ENCODE results near the gene CD209.

Gene CD209

DNA sequence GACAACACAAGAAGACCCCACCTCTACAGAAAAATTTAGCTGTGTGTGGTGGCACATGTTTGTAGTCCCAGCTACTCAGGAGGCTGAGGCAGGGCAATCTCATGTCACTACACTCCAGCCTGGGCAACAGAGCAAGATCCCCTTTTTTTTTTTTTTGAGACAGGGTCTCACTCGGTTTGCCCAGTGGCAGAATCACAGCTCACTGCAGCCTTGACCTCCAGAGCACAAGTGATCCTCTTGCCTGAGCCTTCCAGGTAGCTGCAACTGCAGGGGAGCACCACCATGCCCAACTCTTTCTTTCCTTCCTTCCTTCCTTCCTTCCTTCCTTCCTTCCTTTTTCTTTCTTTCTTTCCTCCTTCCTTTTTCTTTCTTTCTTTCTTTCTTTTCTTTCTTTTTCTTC is 11.2 kb downstream of the CD209 start:
- DNase-seq: no peak

DNA sequence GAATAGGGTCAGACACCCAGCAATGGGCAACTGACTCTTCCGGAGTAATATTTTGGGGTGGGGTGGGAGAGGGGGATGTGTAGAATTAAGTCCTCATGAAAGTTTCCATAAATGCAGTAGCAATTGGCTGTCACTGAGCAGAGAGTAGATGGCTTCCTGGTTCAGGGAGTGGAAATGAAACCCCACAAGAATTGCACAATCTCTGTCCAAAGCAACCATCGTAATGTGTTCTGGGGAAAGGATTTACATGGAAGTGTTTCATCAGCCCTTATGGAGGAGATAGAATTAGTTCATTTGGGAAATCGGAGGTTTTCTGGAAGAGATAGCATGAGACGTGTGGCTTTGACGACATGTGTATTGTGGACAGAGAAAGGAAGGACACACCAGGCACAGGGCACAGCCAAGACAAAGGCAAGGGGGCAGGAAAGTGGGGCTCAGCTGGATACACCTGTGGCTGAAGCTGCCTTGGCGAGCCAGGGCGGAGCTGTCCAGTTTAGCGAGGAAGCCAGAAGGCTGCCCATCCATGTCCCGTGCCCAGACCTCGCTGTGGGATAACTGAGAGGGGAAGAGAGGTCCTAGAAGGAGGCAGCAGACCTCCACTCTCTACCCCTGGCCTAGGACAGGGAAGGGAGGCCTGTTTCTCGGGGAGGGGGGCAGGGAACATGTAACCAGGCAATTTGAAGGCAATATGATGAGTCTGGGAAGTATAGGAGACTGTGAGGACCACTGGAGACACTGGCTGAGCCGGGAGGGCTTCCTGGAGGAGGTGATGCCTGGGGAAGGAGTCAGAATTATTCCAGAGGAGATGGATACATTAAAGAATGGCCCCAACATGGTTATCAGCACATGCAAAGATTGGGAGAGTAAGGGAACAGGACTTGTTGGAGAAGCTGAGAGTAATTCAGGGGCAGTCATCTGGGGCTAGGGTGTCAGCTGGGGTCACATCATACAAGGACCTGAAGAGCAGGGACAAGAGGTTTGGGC is 12.8 kb downstream of the CD209 start:
- no peak for DNase-seq

DNA sequence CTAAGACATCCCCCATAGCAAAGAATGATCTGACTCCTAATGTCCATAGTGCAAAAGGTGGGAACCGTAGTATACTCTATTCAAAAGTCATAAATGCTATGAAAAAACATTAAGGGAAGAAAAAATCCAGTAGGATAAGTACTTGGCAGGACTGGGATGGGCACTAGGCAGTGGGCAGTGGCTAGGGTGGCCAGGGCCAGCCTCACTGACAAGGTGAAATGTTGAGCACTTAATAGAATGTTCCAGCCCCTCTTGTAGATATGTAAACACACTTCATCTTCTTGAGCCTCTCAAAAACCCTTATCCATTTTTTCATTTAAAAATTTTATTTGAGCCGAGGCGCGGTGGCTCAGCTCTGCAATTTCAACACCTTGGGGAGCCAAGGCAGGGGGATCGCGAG is 14.0 kb downstream of the CD209 start:
- no peak for DNase-seq

DNA sequence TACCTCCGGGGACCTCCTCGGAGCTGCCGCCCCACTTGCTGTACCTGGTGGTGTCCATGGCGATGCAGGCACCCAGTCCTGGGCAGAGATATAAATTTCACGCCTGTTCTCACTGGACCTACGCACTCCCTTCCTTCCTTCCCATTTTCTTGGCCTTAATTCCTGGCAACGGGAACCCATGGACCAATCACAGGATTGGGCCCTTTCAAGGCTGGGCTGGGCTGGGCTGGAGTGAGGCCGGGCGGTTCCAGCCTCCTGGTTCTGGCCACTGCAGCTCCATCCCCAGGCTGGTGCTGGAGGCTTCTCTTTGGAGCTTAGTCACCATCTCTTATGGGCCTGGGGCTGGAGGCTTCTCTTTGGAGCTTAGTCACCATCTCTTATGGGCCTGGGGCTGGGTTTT is 15.3 kb downstream of the CD209 start, which contains the start of gene CLEC4G:
Gene CLEC4G (minus strand): TSS at position 66 of the 400 bp plus-strand sequence. CDS start 8 bp downstream, at position 58.
- no peak for DNase-seq

DNA sequence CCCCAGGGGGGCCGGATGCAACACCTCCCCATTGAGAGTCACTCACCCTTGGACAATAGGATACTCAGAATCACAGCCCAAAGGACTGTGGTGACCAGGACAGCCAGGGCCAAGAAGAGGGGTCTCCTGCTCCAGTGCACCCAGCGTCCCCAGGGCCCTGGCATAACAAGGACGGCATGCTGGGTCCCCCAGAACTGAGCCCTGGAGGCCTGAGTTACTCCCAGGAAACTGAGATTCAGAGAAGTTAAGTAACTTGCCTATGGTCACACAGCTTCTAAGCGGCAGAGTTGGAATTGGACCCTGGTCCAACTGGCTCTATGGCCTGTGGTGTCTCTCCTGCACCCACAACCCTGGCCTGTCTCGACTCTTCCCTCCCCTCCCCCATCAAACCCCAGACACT is 15.7 kb downstream of the CD209 start:
- DNase-seq: no peak

DNA sequence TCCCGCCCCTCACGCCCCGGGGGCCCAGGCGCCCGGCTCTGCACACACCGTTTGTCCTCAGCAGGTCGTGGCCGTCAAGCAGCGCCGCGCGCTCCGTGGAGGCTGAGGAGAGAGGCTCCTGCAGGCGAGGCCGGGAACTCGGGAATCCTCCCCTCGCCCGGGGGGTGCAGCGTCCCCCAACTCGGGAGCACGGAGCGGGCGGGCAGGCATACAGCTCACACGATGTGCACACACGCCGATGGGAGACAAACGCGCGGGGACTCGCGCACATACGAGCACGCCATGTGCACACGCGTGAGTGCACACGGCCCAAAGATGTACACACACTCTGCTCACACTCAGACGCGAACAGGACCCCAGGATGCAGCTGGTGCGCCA is 16.1 kb downstream of the CD209 start:
- no peak for DNase-seq

DNA sequence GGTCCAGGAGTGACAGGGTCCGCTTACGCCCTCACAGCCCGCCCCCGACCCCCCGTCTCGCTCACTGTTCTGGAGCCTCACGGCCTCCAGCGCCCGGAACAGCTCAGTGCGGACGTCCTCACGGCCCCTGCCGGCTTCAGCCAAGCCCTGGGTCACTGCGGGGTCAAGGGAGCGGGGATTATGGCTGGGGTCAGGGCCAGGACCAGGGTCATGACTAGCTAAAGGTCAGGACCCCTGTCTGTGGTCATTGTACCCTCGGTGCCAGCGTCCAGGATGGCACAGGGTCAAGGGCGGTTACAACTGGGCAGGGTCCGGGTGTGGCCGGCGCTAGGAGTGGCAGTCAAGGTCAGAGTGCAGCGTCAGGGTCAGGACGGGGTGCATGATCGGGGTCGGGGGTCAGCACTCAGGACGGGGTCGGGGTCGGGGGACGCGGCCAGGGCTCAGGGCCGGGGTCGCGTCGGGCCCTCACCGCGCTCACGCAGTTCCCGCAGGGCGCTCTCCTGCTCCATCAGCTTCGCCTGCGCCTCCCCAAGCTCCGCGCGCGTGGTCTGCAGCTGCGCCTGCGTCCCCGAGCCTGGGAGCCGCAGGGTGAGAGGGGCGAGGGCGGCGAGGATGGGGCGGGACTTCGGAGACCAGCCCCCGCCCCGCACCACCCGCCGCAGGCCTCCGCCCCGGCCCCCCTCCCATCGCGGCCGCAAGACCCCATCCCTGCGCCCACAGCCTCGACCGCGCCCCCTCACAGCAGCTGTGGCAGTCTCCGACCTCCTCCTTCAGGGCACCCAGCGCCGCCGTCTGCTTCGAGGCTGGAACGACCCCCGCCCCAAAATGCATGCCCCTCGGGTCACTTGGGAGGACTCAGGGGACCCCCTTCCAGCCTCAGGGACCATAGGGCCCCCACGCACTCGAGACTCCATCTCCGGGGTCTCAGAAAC is 16.8 kb downstream of the CD209 start:
- DNase-seq: no peak

DNA sequence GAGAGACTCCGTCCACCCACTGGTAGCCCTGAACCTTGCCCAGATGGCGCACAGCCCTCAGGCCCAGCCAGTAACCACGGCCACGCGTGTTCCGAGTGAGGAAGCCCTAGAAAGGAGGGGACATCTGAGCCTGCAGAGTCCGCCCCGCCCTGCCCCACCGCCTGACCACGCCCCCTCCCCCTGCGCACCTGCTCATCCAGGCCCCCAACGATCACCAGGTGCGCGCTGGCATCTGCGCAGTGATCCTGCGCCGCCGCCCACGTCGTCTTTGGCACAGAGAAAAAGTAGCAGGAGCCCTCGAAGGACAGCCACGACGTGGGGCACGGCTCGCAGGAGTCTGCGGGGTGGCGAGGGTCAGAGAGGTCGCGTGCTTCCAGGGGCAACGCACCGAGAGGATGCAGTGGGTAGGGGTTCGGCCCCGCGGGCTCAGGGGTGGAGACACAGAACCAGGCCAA is 17.5 kb downstream of the CD209 start:
- DNase-seq: no peak

DNA sequence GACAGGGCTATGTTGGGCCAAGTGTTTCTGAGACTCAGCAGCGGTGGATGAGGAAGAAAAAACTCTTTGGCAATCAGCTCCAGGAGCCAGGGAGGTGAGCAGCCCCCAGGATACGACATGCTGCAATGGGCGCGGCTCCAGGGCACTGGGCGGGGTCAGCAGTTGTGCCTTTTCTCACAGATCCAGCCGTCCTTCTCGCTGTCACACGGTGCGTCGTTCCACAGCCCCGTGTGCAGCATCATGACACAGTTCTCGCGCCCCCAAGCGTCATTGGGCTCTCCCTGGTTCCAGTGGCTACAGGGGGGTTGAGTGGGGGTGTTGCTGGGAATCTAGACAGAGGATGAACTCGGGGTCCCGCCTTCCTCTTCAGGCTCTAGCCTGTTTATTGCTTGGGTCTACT is 18.1 kb downstream of the CD209 start:
- DNase-seq: no peak

DNA sequence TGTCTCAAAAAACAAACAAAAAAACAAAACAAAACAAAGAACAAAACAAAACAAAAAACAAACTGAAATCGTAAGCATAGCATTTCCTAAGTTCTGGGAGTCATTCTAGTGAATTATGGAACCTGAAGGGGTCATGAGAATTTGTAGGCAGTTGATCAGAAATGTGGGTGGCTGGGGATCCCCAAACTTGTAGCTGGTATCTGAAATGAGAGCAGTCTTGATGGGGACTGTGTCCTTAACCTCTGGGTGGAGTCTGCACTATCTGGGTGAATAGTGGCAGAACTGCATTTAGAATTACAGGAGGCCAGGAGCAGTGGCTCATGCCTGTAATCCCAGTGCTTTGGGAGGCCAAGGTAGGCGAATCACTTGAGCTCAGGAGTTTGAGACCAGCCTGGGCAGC is 21.5 kb downstream of the CD209 start:
- no peak for DNase-seq

DNA sequence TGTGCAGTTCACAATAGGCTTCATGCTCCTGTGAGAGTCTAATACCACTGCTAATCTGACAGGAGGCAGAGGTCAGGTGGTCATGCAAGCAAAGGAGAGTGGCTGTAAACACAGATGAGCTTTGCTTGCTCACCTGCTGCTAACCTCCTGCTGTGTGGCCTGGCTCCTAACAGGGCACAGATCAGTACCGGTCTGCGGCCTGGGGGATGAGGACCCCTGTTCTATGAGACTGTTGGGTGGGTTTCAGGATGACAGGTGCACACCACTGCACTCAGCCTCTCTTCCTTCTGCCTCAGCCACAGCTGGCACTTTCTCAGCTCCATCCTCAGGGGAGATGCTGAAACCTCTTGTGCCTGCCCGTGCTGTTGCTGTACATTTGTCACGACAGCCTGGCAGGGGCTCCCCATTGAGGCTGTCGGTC is 25.1 kb downstream of the CD209 start:
- no peak for DNase-seq

DNA sequence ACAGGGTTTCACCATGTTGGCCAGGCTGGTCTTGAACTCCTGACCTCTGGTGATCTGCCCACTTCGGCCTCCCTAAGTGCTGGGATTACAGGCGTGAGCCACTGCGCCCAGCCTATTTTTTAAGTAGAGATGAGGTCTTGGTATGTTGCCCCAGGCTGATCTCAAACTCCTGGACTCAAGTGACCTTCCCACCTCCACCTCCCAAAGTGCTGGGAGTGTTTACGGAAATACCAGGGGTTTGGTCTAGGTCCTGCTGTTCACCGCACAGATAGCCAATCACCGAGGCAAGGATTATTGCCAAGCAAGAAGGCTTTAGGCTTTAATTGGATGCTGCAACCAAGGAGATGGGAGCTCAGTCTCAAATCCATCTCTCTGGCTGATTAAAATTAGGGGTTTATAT is 27.0 kb downstream of the CD209 start:
- DNase-seq: no peak

DNA sequence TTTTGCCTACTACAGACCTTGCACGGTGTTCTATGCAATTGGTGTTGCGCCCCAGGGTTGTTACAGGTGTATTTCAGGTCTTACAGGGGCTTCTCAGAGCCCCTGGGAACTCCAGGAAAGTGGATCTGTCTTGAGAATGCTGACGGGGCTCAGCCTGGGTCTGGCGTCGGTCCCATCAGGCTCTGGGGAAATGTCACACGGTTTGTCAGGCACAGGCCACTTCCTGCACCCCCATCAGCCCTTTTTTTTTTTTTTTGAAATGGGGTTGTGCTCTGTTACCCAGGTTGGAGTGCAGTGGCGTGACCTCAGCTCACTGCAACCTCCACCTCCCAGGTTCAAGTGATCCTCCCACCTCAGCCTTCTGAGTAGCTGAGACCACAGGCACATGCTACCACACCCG is 28.7 kb downstream of the CD209 start:
- no peak for DNase-seq

DNA sequence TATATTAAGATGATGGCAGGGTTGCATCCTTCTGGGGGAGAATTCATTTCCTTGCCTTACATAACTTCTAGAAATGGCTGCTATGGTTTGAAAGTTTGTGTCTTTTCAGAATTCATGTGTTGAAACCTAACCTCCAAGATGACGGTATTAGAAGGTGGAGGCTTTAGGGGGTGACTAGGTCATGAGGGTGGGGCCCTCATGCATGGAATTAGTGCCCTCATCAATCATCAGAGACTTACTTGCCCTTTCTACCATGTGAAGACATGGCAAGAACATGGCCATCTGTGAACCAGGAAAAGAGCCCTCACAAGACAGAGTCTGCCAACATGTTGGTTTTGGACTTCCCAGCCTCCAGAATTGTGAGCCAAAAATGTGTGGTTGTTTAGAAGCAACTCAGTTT is 30.6 kb downstream of the CD209 start:
- no peak for DNase-seq

DNA sequence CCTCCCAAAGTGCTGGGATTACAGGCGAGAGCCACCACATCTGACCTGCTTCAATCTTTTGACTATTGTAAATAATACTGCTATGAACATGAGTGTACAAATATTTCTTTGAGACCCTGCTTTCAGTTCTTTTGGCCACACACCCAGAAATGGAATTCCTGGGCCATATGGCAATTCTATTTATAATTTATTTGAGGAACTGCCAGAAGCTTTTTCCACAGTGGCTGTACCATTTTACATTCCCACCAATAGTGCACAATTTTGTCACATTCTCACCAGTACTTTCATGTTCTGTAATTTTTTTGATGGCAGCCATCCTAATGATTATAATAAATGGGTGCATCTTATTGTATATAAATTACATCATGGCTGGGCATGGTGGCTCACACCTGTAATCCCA is 31.7 kb downstream of the CD209 start:
- no peak for DNase-seq

DNA sequence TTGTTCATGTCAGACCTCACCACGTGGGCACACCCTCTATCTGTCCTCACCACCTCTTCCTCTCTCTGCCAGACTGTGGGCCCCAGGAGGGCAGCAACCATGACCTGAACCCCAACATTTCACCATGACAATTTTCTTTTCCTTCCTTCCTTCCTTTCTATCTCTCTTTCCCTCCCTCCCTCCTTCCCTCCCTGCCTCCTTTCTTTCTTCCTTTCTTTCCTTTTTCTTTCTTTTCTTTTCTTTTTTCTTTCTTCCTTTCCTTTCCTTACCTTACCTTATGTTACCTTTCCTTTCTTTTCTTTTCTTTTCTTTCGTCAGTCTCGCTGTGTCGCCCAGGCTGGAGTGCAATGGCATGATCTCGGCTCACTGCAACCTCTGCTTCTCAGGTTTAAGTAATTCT is 36.7 kb downstream of the CD209 start:
- DNase-seq: no peak

DNA sequence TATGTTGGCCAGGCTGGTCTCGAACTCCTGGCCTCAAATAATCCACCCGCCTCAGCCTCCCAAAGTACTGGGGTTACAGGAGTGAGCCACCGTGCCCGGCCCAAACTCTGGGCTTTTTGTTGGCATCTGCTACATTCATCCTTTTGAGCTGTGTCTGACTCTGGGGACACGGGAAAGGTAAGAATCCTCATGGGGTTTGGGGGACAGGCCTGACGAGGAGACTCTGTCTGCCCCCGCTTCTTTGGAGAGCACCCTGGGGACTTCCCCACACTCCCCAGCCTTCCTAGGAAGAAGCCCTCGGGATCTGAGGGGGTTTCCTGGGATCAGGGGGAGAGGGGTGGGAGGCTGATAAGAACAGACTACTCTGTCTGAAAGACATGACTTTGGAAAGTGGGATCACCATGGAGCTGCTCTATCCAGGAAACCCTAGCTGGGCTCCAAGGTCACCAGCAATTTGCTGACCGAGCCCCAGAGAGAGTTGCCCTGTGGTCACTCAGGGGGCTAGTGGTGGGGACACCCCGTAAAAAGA is 37.3 kb downstream of the CD209 start:
- no peak for DNase-seq

DNA sequence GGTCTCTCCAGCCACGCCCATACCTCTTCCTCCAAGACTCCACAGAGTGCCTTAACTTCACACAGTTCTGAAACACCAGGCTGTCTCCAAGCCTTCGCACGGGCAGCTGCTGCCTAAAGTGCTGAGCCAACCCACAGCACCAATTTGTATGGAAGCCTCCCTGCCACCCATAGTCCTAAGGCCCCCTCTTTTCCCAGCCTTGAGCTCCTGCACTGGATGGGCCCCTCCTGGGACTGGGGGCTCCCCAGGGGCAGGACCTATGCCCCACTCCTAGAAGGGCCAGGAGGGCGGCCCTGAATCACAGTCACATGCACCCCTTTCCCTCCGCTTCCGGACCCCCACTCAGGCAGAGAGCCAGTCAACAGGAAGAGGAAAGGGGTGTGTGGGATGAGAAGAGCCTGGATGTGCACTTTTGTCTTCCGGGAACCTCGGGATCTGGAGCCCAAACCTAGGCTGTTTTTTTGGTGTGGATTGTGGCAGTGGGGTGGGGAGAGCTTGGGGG is 40.3 kb downstream of the CD209 start:
- DNase-seq: no peak

DNA sequence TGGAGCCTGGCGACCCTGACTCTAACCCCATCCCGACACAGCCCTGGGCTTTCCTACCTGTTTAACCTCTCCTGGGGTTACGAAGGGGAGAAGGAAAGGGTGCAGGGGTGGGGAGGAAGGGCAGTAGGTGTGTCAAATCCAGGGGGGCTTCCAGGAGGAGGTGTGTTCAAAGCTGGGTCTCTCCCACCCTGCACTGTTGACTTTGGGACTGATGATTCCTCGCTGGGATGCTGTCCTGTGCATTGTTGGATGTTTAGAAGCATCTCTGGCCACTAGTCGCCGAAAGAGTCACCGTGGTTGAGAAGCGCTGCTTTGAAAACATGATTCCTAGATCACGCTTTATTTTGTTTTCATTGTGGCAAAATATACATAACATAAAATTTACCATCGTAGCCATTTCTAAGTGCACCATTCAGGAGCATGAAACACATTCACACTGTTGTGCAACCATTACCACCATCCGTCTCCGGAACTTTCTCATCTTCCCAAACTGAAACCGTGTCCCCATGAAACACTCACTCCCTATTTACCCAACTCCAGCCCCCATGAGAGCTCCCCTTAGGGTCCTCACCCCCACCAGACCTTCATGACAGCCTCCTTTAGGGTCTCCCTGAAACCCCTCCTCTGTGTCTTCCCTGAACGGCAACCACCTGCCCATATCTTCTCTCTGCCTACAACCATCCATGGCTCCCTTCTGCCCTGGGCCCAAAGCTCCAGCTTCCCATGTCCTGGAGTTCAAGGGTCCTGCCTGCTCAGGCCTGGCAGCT is 41.0 kb downstream of the CD209 start:
- no peak for DNase-seq

DNA sequence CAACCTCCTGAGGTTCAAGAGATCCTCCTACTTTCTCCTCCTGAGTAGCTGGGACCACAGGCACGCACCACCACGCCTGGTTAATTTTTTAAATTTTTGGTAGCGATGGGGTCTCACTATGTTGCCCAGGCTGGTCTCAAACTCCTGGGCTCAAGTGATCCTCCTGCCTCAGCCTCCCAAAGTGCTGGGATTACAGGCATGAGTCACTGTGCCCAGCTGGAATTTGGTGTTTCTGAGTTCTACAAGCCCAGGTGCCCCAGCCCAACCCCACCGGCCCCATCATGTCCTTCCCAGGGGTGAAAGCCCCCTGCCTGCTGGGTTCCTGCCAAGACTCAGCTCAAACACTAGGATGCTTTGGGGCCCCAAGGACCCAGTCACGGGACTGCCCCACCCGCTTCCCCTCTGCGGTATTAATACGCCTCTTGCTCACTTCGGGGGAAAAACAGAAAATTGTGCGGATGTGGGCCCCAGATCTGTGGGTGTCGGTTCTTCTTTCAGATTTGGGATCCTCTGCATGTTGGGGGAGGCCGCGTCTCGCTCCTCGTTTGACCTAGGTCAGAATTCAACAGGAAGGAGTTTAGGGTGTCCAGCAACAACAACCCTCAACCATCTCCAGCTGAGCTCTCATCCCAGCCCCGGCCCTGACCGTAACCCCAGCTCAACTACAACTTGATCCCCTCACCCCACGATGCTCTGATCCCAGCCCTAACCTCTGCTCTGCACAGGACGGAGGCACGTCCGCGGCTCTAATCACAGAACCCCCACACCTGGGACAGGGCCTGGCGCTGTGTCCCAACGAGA is 41.7 kb downstream of the CD209 start:
- no peak for DNase-seq

DNA sequence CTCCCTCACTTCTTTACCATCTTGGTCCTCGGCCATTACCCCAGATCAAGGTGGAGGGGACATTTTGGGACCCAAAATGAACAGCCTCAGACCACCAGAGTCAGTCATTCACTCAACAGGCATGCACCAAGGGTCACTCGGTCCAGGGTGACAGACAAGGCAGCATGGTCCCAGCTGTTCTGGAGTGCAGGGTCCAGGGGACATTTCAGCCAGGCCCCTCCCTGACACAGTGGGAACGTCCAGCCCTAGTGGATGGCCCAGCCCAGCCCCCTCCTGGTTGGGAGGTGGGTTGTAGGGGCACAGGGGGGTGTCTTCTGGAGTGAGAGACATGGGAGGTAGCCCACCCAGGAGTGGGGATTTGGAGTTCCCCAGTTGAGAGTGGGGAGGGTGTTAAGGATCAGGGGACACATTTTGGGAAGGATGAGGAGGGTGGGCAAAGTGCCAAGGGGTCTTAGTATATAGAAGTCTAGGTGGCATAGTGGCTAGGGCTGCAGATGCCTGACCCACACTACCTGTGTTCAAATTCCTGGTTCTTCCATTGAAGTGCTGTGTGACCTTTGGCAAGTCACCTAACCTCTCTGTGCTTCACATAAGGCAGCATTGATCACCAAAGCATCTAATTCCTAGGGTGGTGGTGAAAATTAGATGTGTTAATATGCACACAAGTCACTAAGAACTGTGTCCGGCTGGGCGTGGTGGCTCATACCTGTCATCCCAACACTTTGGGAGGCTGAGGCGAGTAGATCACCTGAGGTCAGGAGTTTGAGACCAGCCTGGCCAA is 42.9 kb downstream of the CD209 start:
- no peak for DNase-seq

Data from fibroblast of skin of right biceps (primary cell).